Natural killer cell (primary cell): ENCODE measurements around the gene MYO5A. TPM values are rescaled to one million over a fixed set of nuclear protein-coding genes. Genes with fewer than 3 reads are reported as not detected.

Experiments used
- ATAC-seq, 3 donors: fragments of 150-1000 bp in 2 of 3; fragments of 200-7000 bp in 1 of 3; cut with Tn5 transposase; 1 replicate in 1 of 3; 2 replicates in 2 of 3; pipeline ENCODE4 v1.10.0; 2021; ENCODE audit warnings: mild to moderate bottlenecking in 2 of 3, moderate library complexity in 2 of 3
- DNase-seq, 2 donors: peaks; one replicate each; pipeline versions ENCODE4 v3.0.0 to v3.0.0-alpha.2; 2013 to 2021; ENCODE audit warnings: mixed read lengths in 1 of 2
- H3K27ac ChIP-seq: one replicate; pipeline ENCODE4 v1.5.1; 2013; ENCODE audit warnings: mild to moderate bottlenecking, low read length
- H3K27me3 ChIP-seq: one replicate; pipeline ENCODE4 v1.6.1; 2013; ENCODE audit warnings: low read length; ENCODE audit not compliant: control insufficient read depth, insufficient read depth
- H3K36me3 ChIP-seq: one replicate; pipeline ENCODE4 v1.6.1; 2013; ENCODE audit warnings: low read length; ENCODE audit not compliant: control insufficient read depth, insufficient read depth
- H3K4me1 ChIP-seq: one replicate; pipeline ENCODE4 v1.6.1; 2013; ENCODE audit warnings: low read length; ENCODE audit not compliant: control insufficient read depth, insufficient read depth
- H3K4me3 ChIP-seq: one replicate; pipeline ENCODE4 v1.5.1; 2013; ENCODE audit warnings: low read length
- H3K9me3 ChIP-seq: one replicate; pipeline ENCODE4 v1.6.1; 2013; ENCODE audit warnings: low read length; ENCODE audit not compliant: control insufficient read depth, insufficient read depth
- H3K27ac Mint-ChIP-seq, 2 donors: one replicate each; pipeline ENCODE4 v1.8.0; 2022; ENCODE audit warnings: mild to moderate bottlenecking in 2 of 2, mixed read lengths in 2 of 2, moderate library complexity in 1 of 2
- H3K27me3 Mint-ChIP-seq, 2 donors: one replicate each; pipeline ENCODE4 v1.8.0; 2022; ENCODE audit warnings: low read depth in 2 of 2, mixed read lengths in 2 of 2
- H3K36me3 Mint-ChIP-seq: one replicate; pipeline ENCODE4 v1.8.0; 2022; ENCODE audit warnings: mixed read lengths
- H3K4me1 Mint-ChIP-seq, 2 donors: one replicate each; pipeline ENCODE4 v1.8.0; 2022; ENCODE audit warnings: mixed read lengths in 2 of 2
- H3K4me3 Mint-ChIP-seq: one replicate; pipeline ENCODE4 v1.8.0; 2022; ENCODE audit warnings: mild to moderate bottlenecking, moderate library complexity, mixed read lengths
- H3K9me3 Mint-ChIP-seq, 2 donors: one replicate each; pipeline ENCODE4 v1.8.0; 2022; ENCODE audit warnings: mixed read lengths in 2 of 2
- WGBS: methylation state at CpG from one replicate; pipeline ENCODE4 v1.1.7; 2013; ENCODE audit warnings: missing lambda C conversion rate; ENCODE audit not compliant: insufficient coverage; 5-methylcytosine and 5-hydroxymethylcytosine counted together
- intact Hi-C: fragments of 100-400 bp; cut with micrococcal nuclease; formaldehyde crosslinking; loops from one replicate; pipeline ENCODE4 v1.14.2; 2022
- total RNA-seq, 4 donors: library from RNA; stranded (reverse); fragments of 120-200 nt in 1 of 4; gene quantifications; one replicate each; pipeline versions ENCODE4 v1.2.3 to v1.2.4, GENCODE V29; 2013 to 2022
- TF ChIP-seq, protein P1 (sequence below): fragments of 200-600 bp; IDR thresholded peaks from one replicate; pipeline ENCODE4 v1.8.0; 2022; ENCODE audit warnings: antibody characterized with exemption

The MYO5A gene
- total RNA-seq, 3 donors from 2014 or later (not counting 1 experiment from before 2014, with no cell fraction given): 42.8 to 51.5 (median 44.4) TPM

DNA sequence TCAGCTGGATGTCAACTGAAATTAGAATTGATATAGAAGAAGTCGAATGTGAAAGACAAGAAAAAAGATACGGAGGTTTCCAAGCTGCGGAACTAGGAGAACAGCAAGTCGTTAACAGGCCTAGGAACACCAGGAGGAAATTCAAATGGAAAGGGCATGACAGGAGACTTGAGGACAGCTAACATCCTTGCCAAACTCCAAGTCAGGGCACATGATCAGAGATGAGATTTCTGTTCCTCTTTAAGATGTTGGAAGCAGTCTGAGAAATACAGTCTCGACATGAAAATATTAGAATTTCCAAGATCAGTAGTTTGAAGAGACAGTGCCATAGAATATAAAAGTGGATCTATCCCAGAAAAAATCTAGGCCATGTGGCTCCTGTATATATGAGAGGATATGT lies 5.0 kb downstream of the MYO5A start:
- 96% methylated on average over 4 of the region's 5 CpGs for WGBS
- Mint-ChIP-seq H3K9me3 (no peaks in the 10 kb centered on the region), H3K27ac (no peak overlapping the region), H3K4me1 (peaks cover 37 to 48% of the 10 kb centered on the region in 2 donors), H3K36me3 (no peaks in the 10 kb centered on the region), H3K4me3 (no peak overlapping the region), H3K27me3 (no peaks in the 10 kb centered on the region)
- no peak overlapping the region for H3K27ac ChIP-seq
- H3K4me3 ChIP-seq: no peak overlapping the region
- no peaks in the 10 kb centered on the region for H3K36me3 ChIP-seq
- peaks cover 6% of the 10 kb centered on the region for H3K4me1 ChIP-seq
- H3K9me3 ChIP-seq: no peaks in the 10 kb centered on the region
- DNase-seq (no peak), ATAC-seq (no peak)
- TF ChIP-seq, protein P1, sequence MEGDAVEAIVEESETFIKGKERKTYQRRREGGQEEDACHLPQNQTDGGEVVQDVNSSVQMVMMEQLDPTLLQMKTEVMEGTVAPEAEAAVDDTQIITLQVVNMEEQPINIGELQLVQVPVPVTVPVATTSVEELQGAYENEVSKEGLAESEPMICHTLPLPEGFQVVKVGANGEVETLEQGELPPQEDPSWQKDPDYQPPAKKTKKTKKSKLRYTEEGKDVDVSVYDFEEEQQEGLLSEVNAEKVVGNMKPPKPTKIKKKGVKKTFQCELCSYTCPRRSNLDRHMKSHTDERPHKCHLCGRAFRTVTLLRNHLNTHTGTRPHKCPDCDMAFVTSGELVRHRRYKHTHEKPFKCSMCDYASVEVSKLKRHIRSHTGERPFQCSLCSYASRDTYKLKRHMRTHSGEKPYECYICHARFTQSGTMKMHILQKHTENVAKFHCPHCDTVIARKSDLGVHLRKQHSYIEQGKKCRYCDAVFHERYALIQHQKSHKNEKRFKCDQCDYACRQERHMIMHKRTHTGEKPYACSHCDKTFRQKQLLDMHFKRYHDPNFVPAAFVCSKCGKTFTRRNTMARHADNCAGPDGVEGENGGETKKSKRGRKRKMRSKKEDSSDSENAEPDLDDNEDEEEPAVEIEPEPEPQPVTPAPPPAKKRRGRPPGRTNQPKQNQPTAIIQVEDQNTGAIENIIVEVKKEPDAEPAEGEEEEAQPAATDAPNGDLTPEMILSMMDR: no peak
- intact Hi-C loops: loop anchor here (10.0 kb wide), 1 partner anchor 211 kb away; no protein-coding TSS in a partner anchor
- no peaks in the 10 kb centered on the region for H3K27me3 ChIP-seq

GRCh38 chr15:52523192-52523591 lies 5.5 kb downstream of the MYO5A start:
- no peak overlapping the region for H3K27ac ChIP-seq
- ATAC-seq (no peak), DNase-seq (no peak)
- TF ChIP-seq, protein P1: no peak
- peaks cover 4% of the 10 kb centered on the region for H3K4me1 ChIP-seq
- Mint-ChIP-seq H3K36me3 (no peaks in the 10 kb centered on the region), H3K9me3 (no peaks in the 10 kb centered on the region), H3K4me3 (no peak overlapping the region), H3K27ac (no peak overlapping the region), H3K27me3 (no peaks in the 10 kb centered on the region), H3K4me1 (peaks cover 37 to 48% of the 10 kb centered on the region in 2 donors)
- WGBS: 100% methylated on average over 3 of the region's 3 CpGs
- intact Hi-C loops: loop anchor here (10.0 kb wide), 1 partner anchor 212 kb away; no protein-coding TSS in a partner anchor
- no peak overlapping the region for H3K4me3 ChIP-seq
- no peaks in the 10 kb centered on the region for H3K9me3 ChIP-seq
- H3K27me3 ChIP-seq: no peaks in the 10 kb centered on the region
- H3K36me3 ChIP-seq: no peaks in the 10 kb centered on the region

- Histone ChIP-seq H3K9me3 (no peaks in the 10 kb centered on the region), H3K4me3 (no peak overlapping the region), H3K4me1 (no peaks in the 10 kb centered on the region), H3K27ac (no peak overlapping the region), H3K36me3 (no peaks in the 10 kb centered on the region), H3K27me3 (no peaks in the 10 kb centered on the region)
- no peak overlapping the region for H3K27ac Mint-ChIP-seq
- H3K27me3 Mint-ChIP-seq: no peaks in the 10 kb centered on the region
- ATAC-seq (no peak), DNase-seq (no peak)
- H3K4me3 Mint-ChIP-seq: no peak overlapping the region
- intact Hi-C loops: loop anchor here (10.0 kb wide), 1 partner anchor 213 kb away; no protein-coding TSS in a partner anchor
- TF ChIP-seq, protein P1: no peak
- WGBS: 100% methylated on average over 2 of the region's 3 CpGs
- peaks cover 24 to 33% of the 10 kb centered on the region in 2 donors for H3K4me1 Mint-ChIP-seq
- no peaks in the 10 kb centered on the region for H3K36me3 Mint-ChIP-seq
- no peaks in the 10 kb centered on the region for H3K9me3 Mint-ChIP-seq
These were observed 7.0 kb downstream of the MYO5A start for GRCh38 chr15:52521682-52522081.

- no peak overlapping the region for H3K4me3 ChIP-seq
- no peak overlapping the region for H3K27ac ChIP-seq
- H3K27me3 Mint-ChIP-seq: no peaks in the 10 kb centered on the region
- H3K27ac Mint-ChIP-seq: peak overlapping the region in 1 of 2 donors; percentile 16
- no peak for ATAC-seq
- no peaks in the 10 kb centered on the region for H3K9me3 ChIP-seq
- no peaks in the 10 kb centered on the region for H3K4me1 ChIP-seq
- peaks cover 24 to 32% of the 10 kb centered on the region in 2 donors for H3K4me1 Mint-ChIP-seq
- no peaks in the 10 kb centered on the region for H3K36me3 ChIP-seq
- DNase-seq: no peak
- H3K9me3 Mint-ChIP-seq: no peaks in the 10 kb centered on the region
- no peaks in the 10 kb centered on the region for H3K27me3 ChIP-seq
- TF ChIP-seq, protein P1: no peak
- no peak overlapping the region for H3K4me3 Mint-ChIP-seq
- no peaks in the 10 kb centered on the region for H3K36me3 Mint-ChIP-seq
- intact Hi-C loops: loop anchor here (10.0 kb wide), 1 partner anchor 214 kb away; no protein-coding TSS in a partner anchor
These were observed 8.3 kb downstream of the MYO5A start for GRCh38 chr15:52520421-52520820.
